DOHH2 (cell line): Measurements from ENCODE around the gene TMC8.
A peak's percentile ranks its signal among the peaks of the same experiment; 100 is the strongest.

ENCODE experiments used
- H3F3A ChIP-seq: fragments of 200-600 bp; sonication (generic), shearing (Covaris generic); 2 replicates; pipeline ENCODE4 v1.6.0; 2016; ENCODE audit warnings: antibody characterized with exemption, mild to moderate bottlenecking; ENCODE audit not compliant: control insufficient read depth, insufficient read depth
- H3K27ac ChIP-seq: fragments of 200-600 bp; sonication (generic); 2 replicates; pipeline ENCODE4 v1.5.1; 2014; ENCODE audit warnings: low read depth, mild to moderate bottlenecking, low read length, moderate library complexity
- H3K27me3 ChIP-seq: fragments of 200-600 bp; sonication (generic); 2 replicates; pipeline ENCODE4 v1.6.1; 2014; ENCODE audit warnings: mild to moderate bottlenecking, low read length, mixed read lengths; ENCODE audit not compliant: control insufficient read depth
- H3K36me3 ChIP-seq: fragments of 200-600 bp; sonication (generic); 2 replicates; pipeline ENCODE4 v1.6.1; 2014; ENCODE audit warnings: mild to moderate bottlenecking, low read length, moderate library complexity, mixed read lengths; ENCODE audit not compliant: control insufficient read depth
- H3K4me1 ChIP-seq: fragments of 200-600 bp; sonication (generic); 2 replicates; pipeline ENCODE4 v1.6.1; 2014; ENCODE audit warnings: mild to moderate bottlenecking, low read length, mixed read lengths; ENCODE audit not compliant: control insufficient read depth
- H3K4me2 ChIP-seq: fragments of 200-600 bp; sonication (generic); 2 replicates; pipeline ENCODE4 v1.6.0; 2014; ENCODE audit warnings: mild to moderate bottlenecking, low read length, moderate library complexity
- H3K4me3 ChIP-seq: fragments of 200-600 bp; sonication (generic); 2 replicates; pipeline ENCODE4 v1.5.1; 2014; ENCODE audit warnings: mild to moderate bottlenecking, low read length, mixed read lengths
- H3K79me2 ChIP-seq: fragments of 200-600 bp; sonication (generic); 2 replicates; pipeline ENCODE4 v1.6.1; 2014; ENCODE audit warnings: mild to moderate bottlenecking, low read length, mixed read lengths; ENCODE audit not compliant: control insufficient read depth
- H3K9me2 ChIP-seq: fragments of 200-600 bp; sonication (generic); replicated peaks from 2 replicates; pipeline ENCODE4 v1.6.1; 2014; ENCODE audit warnings: mild to moderate bottlenecking, low read length, mixed read lengths; ENCODE audit not compliant: control insufficient read depth
- H3K9me3 ChIP-seq: fragments of 200-600 bp; sonication (generic); 2 replicates; pipeline ENCODE4 v1.6.1; 2014; ENCODE audit warnings: antibody characterized with exemption, low read length, mixed read lengths; ENCODE audit not compliant: control insufficient read depth, insufficient read depth
- H4K20me1 ChIP-seq: fragments of 200-600 bp; sonication (generic); 2 replicates; pipeline ENCODE4 v1.6.0; 2014; ENCODE audit warnings: low read depth, mild to moderate bottlenecking, antibody characterized with exemption, low read length, moderate library complexity; ENCODE audit not compliant: control insufficient read depth, insufficient read depth
- CTCF ChIP-seq: fragments of 200-600 bp; sonication (generic); IDR thresholded peaks from one replicate; pipeline ENCODE4 v1.5.1; 2014; ENCODE audit warnings: antibody characterized with exemption, mild to moderate bottlenecking, low read depth, low read length; ENCODE audit not compliant: poor library complexity, severe bottlenecking
- EZH2phosphoT487 ChIP-seq: fragments of 200-600 bp; sonication (generic); IDR thresholded peaks from 2 replicates; pipeline ENCODE4 v1.6.1; 2017; ENCODE audit warnings: borderline replicate concordance, mild to moderate bottlenecking, antibody characterized with exemption, low read length, moderate library complexity, mixed read lengths

Gene TMC8

GRCh38 chr17:78146881-78147280 lies 16.3 kb downstream of the TMC8 start:
- Histone ChIP-seq H3K4me3 (peak overlapping the region; percentile 49), H3F3A (peaks cover 16% of the 10 kb centered on the region), H3K36me3 (peaks cover 8% of the 10 kb centered on the region), H3K4me1 (peaks cover 66% of the 10 kb centered on the region), H3K27me3 (no peaks in the 10 kb centered on the region), H3K79me2 (no peaks in the 10 kb centered on the region), H3K9me2 (no peaks in the 10 kb centered on the region), H3K9me3 (no peaks in the 10 kb centered on the region), H3K27ac (peak overlapping the region; percentile 63), H3K4me2 (peak overlapping the region; percentile 66), H4K20me1 (no peaks in the 10 kb centered on the region)
- TF ChIP-seq EZH2phosphoT487 (no peak), CTCF (no peak)

DNA sequence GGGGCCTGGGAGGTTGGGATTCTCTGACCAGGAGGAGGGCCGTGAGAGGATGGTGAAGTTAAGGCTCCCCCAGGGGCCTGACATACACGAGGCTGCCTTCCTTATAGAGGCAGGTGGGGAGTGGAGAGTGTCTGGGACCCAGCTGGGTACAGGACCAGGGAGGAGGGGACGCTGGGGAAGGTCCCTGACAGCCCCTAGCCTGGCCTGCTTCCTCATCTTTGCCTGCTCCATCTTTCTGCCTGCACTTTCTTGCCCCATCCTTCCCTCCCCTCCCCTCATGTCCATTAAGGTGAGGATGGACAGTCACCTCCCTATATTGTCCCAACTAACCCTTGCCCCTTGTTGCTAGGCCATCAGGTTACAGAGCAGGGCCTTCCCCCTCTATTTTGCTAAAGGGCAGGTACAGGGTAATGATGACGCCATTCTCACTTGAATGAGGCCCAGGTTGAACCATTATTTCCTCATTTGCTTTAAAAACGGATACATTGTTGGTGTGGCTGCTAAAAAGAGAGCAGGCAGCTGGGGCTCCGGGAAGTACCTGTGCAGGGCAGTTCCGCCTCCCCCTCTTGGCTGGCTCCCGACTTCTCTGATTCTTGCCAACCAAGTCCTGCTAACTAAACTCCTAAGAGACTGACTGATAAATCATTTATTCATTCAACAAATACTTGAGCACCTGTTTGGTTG lies 16.9 kb downstream of the TMC8 start:
- peak overlapping the region; percentile 66 for H3K4me2 ChIP-seq

GRCh38 chr17:78148286-78149016 lies 17.9 kb downstream of the TMC8 start:
- Histone ChIP-seq H3K36me3 (no peaks in the 10 kb centered on the region), H3K9me3 (no peaks in the 10 kb centered on the region), H4K20me1 (no peaks in the 10 kb centered on the region), H3K9me2 (no peaks in the 10 kb centered on the region), H3K27ac (peak overlapping the region; percentile 63), H3K27me3 (no peaks in the 10 kb centered on the region), H3K79me2 (no peaks in the 10 kb centered on the region), H3K4me3 (0 out of 2 replicates have a peak overlapping the region, but pooled peaks have one; percentile 5), H3F3A (peaks cover 23% of the 10 kb centered on the region), H3K4me2 (peak overlapping the region; percentile 66), H3K4me1 (peaks cover 82% of the 10 kb centered on the region)
- TF ChIP-seq EZH2phosphoT487: no peak
- TF ChIP-seq CTCF: no peak

More for the DNA sequence above, 16.9 kb downstream of the TMC8 start:
- H3F3A ChIP-seq: peaks cover 19% of the 10 kb centered on the region
- H3K9me2 ChIP-seq: no peaks in the 10 kb centered on the region
- peak overlapping the region; percentile 49 for H3K4me3 ChIP-seq
- H3K36me3 ChIP-seq: peaks cover 3% of the 10 kb centered on the region; the same call in 1 of the 2 replicates
- no peaks in the 10 kb centered on the region for H3K9me3 ChIP-seq
- H3K79me2 ChIP-seq: no peaks in the 10 kb centered on the region
- H3K4me1 ChIP-seq: peaks cover 72% of the 10 kb centered on the region
- no peaks in the 10 kb centered on the region for H3K27me3 ChIP-seq
- H3K27ac ChIP-seq: peak overlapping the region; percentile 63
- no peaks in the 10 kb centered on the region for H4K20me1 ChIP-seq
- TF ChIP-seq CTCF: no peak
- TF ChIP-seq EZH2phosphoT487: no peak
